HG02981 (cell line): ENCODE results near the gene ATAD3C.
"Not testable (repeated sequence)": the region's sequence is repeated elsewhere in the genome, so short reads cannot be mapped to it uniquely, and the experiment has no call there.

ENCODE experiments used
- ATAC-seq: cut with Tn5 transposase; IDR thresholded peaks from one replicate; pipeline ENCODE4 v1.9.1; 2021; ENCODE audit warnings: mild to moderate bottlenecking, moderate library complexity; ENCODE audit not compliant: unreplicated experiment

The ATAD3C gene

GRCh38 chr1:1449099-1449739 lies at the start of gene ATAD3C:
Gene ATAD3C (plus strand): TSS chr1:1449689. CDS start chr1:1450684, 995 bp downstream.
- no peak for ATAC-seq

GRCh38 chr1:1399872-1400575 lies 49.5 kb upstream of the ATAD3C start:
- peak; percentile 4 for ATAC-seq

- ATAC-seq = no peak
These were observed 48.7 kb upstream of the ATAD3C start for GRCh38 chr1:1400576-1401456.

- no peak for ATAC-seq
These were observed 48.0 kb upstream of the ATAD3C start for GRCh38 chr1:1401457-1402010.

GRCh38 chr1:1402072-1402900 lies 47.2 kb upstream of the ATAD3C start:
- no peak for ATAC-seq

- ATAC-seq = not testable (repeated sequence)
These were observed 46.5 kb upstream of the ATAD3C start for GRCh38 chr1:1402901-1403392.

- no peak for ATAC-seq
These were observed 45.8 kb upstream of the ATAD3C start for GRCh38 chr1:1403653-1404052.

- ATAC-seq = no peak
These were observed 43.2 kb upstream of the ATAD3C start for GRCh38 chr1:1406101-1406820.

- ATAC-seq = peak; percentile 87
These were observed 42.5 kb upstream of the ATAD3C start, which contains the start of gene MRPL20 for GRCh38 chr1:1406821-1407635. Gene MRPL20 (minus strand): TSS chr1:1407293. CDS start chr1:1407217, 76 bp downstream.

GRCh38 chr1:1407636-1408318 lies 41.7 kb upstream of the ATAD3C start:
- no peak for ATAC-seq

GRCh38 chr1:1410238-1410637 lies 39.3 kb upstream of the ATAD3C start:
- ATAC-seq = not testable (repeated sequence)

GRCh38 chr1:1411626-1412025 lies 37.9 kb upstream of the ATAD3C start:
- no peak for ATAC-seq

GRCh38 chr1:1412311-1412902 lies 37.1 kb upstream of the ATAD3C start:
- not testable (repeated sequence) for ATAC-seq

GRCh38 chr1:1415751-1416150 lies 33.7 kb upstream of the ATAD3C start:
- no peak for ATAC-seq

GRCh38 chr1:1417396-1417795 lies 32.1 kb upstream of the ATAD3C start:
- ATAC-seq = not testable (repeated sequence)

GRCh38 chr1:1417825-1418463 lies 31.5 kb upstream of the ATAD3C start:
- ATAC-seq = not testable (repeated sequence)
